Kidney (tissue), 14 donors: ENCODE measurements around the gene FLRT1. TPM values are rescaled to one million over a fixed set of nuclear protein-coding genes. Genes with fewer than 3 reads are reported as not detected.
A peak's percentile ranks its signal among the peaks of the same experiment; 100 is the strongest.

Experiments
- DNase-seq, 5 donors: peaks; one replicate each; pipeline ENCODE4 v3.0.0-alpha.2; 2013 to 2020
- FAIRE-seq: peaks from 2 replicates; lab custom pipeline; 2012; peaks lifted over from hg19 to GRCh38; lab: Jason Lieb, UNC
- H3K27ac ChIP-seq, 2 donors: one replicate each; pipeline ENCODE4 v1.7.0; 2013; ENCODE audit warnings: low read depth in 2 of 2, low read length in 2 of 2, inconsistent platforms in 1 of 2
- H3K27me3 ChIP-seq: one replicate; pipeline ENCODE4 v1.7.1; 2013; ENCODE audit warnings: low read length, inconsistent platforms; ENCODE audit not compliant: control insufficient read depth, insufficient read depth
- H3K36me3 ChIP-seq, 3 donors: one replicate each; pipeline versions ENCODE4 v1.7.0 to v1.7.1; 2013; ENCODE audit warnings: low read length in 3 of 3, control low read depth in 1 of 3, inconsistent platforms in 1 of 3; ENCODE audit not compliant: insufficient read depth in 3 of 3, control insufficient read depth in 2 of 3
- H3K4me1 ChIP-seq, 3 donors: one replicate each; pipeline versions ENCODE4 v1.7.0 to v1.7.1; 2013; ENCODE audit warnings: low read length in 3 of 3, inconsistent platforms in 1 of 3, low read depth in 1 of 3; ENCODE audit not compliant: control insufficient read depth in 2 of 3, insufficient read depth in 2 of 3
- H3K4me3 ChIP-seq, 3 donors: one replicate each; pipeline versions ENCODE4 v1.7.0 to v1.8.1; 2013; ENCODE audit warnings: low read length in 3 of 3, control low read depth in 1 of 3, inconsistent platforms in 1 of 3
- H3K9ac ChIP-seq, 3 donors: one replicate each; pipeline versions ENCODE4 v1.7.0 to v1.7.1; 2013; ENCODE audit warnings: low read length in 3 of 3, control low read depth in 1 of 3, inconsistent platforms in 1 of 3
- H3K9me3 ChIP-seq, 3 donors: one replicate each; pipeline versions ENCODE4 v1.7.0 to v1.7.1; 2013; ENCODE audit warnings: low read length in 3 of 3, control low read depth in 1 of 3, inconsistent platforms in 1 of 3; ENCODE audit not compliant: control insufficient read depth in 2 of 3, insufficient read depth in 1 of 3
- CTCF ChIP-seq: IDR thresholded peaks from 3 replicates; pipeline ENCODE4 v1.5.1; 2012; ENCODE audit warnings: mild to moderate bottlenecking, moderate library complexity, borderline replicate concordance; ENCODE audit not compliant: insufficient read depth; ENCODE audit errors: extremely low read depth
- intact Hi-C: fragments of 100-400 bp; cut with DNase I; formaldehyde crosslinking; loops from one replicate; pipeline ENCODE4 v1.11.1; 2022
- polyA plus RNA-seq: library from polyadenylated mRNA; stranded (reverse); fragments of 350-450 nt; fragmentation: Illumina TruSeq; extraction: RNeasy Lipid Tissue Mini Kit (QIAGEN cat#74804); gene quantifications from one replicate; pipeline ENCODE4 v1.2.3, GENCODE V29; 2014; ENCODE audit warnings: low read depth, low replicate concordance; ENCODE audit not compliant: insufficient read depth
- total RNA-seq: library from RNA; stranded (reverse); fragmentation: NEBNext Ultra II Directional; extraction: Animal tissue kit (Norgen Biotek cat#: 25700); gene quantifications from one replicate; pipeline ENCODE4 v1.2.1, GENCODE V29; 2021
- donor health status: control.
- donor health status: control.
- donor health status: control.
- donor health status: control.
- donor health status: control.
- donor health status: DM: yes; HTN: yes; CAD: no.
- donor health status: Normal renal cell carcinoma (clear cell type).

Gene FLRT1
- total and polyA plus RNA-seq, 2 donors from 2014 or later: 0.66 to 1.5 TPM

DNA sequence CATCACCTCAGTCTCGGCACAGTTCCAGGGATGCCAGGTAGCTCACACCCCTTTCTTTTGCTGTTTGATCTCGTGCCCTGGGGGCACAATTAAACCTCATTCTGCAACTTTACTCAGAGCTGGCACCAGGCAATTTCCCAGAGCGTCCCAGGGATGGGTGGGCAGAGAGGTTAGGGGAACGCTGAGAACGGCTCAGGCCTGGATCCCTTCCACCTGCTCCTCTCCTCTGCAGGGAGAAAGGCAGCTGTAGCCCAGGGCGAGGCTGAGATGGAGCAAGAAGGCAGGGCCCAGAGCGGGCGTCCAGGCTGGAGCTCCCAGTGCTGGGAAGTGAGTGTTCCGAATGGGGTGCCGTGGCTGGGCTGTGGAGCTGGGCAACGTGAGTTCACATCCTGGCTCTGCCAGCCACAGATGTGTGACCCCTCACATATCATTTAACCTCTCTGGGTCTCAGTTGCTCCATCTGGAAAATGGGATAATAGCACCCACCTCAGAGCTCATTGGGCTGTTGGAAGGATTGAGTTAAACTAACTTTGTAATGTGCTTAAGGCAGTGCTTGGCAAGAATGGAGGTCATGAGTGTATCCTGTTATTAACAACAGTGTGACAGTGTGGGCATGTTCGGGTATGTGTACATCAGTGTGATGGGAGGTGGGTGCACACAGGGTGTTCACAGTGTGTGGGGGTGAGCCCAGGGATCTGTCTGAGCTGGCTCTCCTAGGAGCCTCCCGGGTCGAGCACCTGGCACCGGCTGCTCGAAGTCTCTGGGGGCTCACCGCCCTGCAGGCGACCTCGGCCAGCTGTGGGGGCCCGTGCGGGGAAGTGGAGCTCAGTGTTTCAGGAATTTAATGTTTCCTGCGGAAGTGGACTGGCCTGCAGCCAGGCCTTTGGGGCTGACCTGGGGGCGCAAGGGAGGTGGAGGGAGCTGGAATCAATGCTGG lies 34.0 kb upstream of the FLRT1 start:
- no peak for TF ChIP-seq CTCF
- intact Hi-C loops: no loop called here
- peak; percentile 74 to 90 (median 78) for DNase-seq
- peaks cover 0 to 33% (median 7%) of the 10 kb centered on the region in 3 donors for H3K4me1 ChIP-seq
- H3K9ac ChIP-seq: no peak overlapping the region
- no peaks in the 10 kb centered on the region for H3K9me3 ChIP-seq
- H3K4me3 ChIP-seq: peak overlapping the region in 2 of 3 donors; percentile 11 to 17
- H3K27ac ChIP-seq: no peak overlapping the region
- peaks cover 0 to 6% (median 4%) of the 10 kb centered on the region in 3 donors for H3K36me3 ChIP-seq
- no peak for FAIRE-seq
- no peaks in the 10 kb centered on the region for H3K27me3 ChIP-seq

DNA sequence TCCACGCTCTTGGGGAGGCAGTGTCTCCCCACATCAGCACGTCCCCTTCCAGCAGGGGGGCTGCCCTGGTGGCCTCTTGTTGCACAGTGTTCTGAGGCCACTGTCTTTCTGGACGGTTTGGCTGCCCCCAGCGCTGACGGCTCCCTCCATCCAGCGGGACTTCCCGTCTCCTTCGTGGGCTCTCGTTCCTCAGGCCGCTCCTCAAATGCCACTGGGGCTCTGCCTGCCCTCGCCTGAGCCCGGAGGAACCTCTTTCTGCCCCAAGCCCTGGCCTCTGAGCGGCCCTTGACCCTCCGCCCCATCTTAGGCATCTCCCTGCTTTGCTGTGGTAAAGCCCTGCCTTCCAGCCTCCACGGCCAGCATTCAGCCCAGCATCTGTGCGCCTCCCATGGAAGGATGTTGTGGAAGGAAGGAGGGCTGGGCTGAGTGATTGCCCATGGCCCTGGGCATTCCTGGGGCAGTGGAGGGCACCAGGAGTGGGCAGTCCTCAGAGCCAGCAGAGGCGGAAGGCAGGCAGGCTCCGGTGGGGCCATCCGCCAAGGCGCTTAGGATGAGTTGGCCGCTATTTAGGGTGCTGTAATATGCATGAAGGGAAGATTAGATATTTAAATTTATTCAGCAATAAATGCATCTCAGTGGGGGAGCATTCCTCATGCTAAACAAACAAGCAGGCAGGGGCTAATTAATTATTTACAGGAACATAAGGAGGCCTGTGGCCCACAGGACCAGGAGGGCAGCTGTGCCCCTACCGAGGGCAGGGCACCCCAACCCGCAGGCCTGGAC lies 31.7 kb upstream of the FLRT1 start:
- DNase-seq (peak in 2 of 5 donors; percentile 48 to 74), FAIRE-seq (no peak)
- no peak overlapping the region for H3K9ac ChIP-seq
- TF ChIP-seq CTCF: no peak
- peaks cover 0 to 44% (median 8%) of the 10 kb centered on the region in 3 donors for H3K4me1 ChIP-seq
- H3K27me3 ChIP-seq: no peaks in the 10 kb centered on the region
- H3K36me3 ChIP-seq: no peaks in the 10 kb centered on the region
- intact Hi-C loops: no loop called here
- no peak overlapping the region for H3K4me3 ChIP-seq
- no peaks in the 10 kb centered on the region for H3K9me3 ChIP-seq
- H3K27ac ChIP-seq: peak overlapping the region; percentile 2 to 67

- intact Hi-C loops: no loop called here
- DNase-seq (peak in 1 of 5 donors; percentile 56), FAIRE-seq (no peak)
- H3K36me3 ChIP-seq: no peaks in the 10 kb centered on the region
- no peak overlapping the region for H3K4me3 ChIP-seq
- H3K9ac ChIP-seq: no peak overlapping the region
- no peak for TF ChIP-seq CTCF
- peaks cover 0 to 43% (median 8%) of the 10 kb centered on the region in 3 donors for H3K4me1 ChIP-seq
- H3K9me3 ChIP-seq: no peaks in the 10 kb centered on the region
- peak overlapping the region in 1 of 2 donors; percentile 67 for H3K27ac ChIP-seq
- no peaks in the 10 kb centered on the region for H3K27me3 ChIP-seq
Observed at GRCh38 chr11:64004590-64004984, 31.1 kb upstream of the FLRT1 start.
